ENCODE results near the gene PTPN3. TPM values are rescaled to one million over a fixed set of nuclear protein-coding genes. Genes with fewer than 3 reads are reported as not detected.
A peak's percentile ranks its signal among the peaks of the same experiment; 100 is the strongest.

Gene PTPN3
- total RNA-seq, 2 donors from 2014 or later = 6.9 to 7.9 TPM

DNA sequence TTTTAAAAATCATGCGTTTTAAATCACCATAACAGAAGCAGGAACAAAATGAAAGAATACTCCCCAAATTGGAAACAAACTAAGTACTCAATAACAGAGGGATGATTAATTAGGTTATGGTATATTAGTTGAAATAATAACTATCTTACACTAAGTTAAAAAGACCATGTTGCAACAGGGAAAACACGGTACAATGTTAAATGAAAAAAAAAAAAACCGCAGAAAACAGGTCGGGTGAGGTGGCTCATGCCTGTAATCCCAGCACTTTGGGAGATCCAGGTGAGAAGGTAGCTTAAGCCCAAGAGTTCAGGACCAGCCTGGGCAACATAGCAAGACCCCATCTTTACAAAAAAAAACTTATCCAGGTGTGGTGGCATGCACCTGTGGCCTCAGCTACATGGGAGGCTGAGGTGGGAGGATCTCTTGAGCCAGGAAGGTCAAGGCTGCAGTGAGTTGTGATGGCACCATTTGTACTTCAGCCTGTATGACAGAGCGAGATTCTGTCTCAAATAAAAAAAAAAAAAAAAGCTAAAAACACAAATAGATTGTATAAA lies 2.4 kb upstream of the PTPN3 start:
- H3K27ac ChIP-seq = no peak overlapping the region
- H3K4me3 ChIP-seq = no peak overlapping the region

DNA sequence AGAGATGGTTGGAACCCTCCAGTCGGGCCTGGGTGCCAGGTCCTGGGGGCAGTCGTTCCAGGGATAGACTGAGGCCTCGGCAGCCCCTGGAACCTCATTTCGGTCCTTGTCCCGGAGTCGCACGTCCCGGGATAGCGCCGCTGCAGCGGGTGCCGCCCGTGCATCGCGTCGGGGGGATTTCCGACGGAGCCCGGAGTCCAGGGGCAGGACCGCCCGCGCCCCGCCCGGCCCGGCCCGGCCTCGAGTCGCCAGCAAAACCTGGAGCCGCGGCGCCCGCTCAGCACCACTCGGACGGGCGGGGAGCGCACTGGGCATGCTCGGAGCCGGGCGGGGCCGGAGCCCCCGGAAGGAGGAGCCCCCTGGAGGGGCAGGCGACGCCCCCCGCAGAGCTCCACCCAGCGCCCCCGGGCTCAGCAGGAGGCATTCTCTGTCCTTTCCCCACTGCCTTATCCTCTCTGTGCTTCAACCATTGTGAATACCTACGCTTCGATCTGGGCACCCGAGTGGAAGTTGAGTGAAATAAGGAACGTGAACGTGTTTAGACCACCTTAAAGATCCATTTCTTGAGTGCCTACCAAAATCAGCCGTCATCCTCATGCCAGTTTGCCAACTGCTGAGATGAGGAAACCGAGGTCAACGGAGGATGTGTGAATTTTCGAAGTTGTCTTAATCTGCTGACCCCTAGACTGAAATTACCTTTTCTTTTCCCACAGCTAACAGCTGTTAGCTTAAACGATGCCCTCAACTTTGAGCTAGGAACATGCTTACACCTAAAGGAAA lies 1.7 kb upstream of the PTPN3 start:
- H3K27ac ChIP-seq = no peak overlapping the region
- no peak for DNase-seq (ENCODE audit: low spot score)
- TF ChIP-seq, protein P1, sequence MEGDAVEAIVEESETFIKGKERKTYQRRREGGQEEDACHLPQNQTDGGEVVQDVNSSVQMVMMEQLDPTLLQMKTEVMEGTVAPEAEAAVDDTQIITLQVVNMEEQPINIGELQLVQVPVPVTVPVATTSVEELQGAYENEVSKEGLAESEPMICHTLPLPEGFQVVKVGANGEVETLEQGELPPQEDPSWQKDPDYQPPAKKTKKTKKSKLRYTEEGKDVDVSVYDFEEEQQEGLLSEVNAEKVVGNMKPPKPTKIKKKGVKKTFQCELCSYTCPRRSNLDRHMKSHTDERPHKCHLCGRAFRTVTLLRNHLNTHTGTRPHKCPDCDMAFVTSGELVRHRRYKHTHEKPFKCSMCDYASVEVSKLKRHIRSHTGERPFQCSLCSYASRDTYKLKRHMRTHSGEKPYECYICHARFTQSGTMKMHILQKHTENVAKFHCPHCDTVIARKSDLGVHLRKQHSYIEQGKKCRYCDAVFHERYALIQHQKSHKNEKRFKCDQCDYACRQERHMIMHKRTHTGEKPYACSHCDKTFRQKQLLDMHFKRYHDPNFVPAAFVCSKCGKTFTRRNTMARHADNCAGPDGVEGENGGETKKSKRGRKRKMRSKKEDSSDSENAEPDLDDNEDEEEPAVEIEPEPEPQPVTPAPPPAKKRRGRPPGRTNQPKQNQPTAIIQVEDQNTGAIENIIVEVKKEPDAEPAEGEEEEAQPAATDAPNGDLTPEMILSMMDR (IDR thresholded peaks at IDR 0.05) = no peak
- H3K4me3 ChIP-seq = peak overlapping the region; percentile 36 to 52
- no peaks in the 10 kb centered on the region for H3K27me3 ChIP-seq
- no peaks in the 10 kb centered on the region for H3K36me3 ChIP-seq
- peaks cover 0 to 14% of the 10 kb centered on the region in 2 donors for H3K4me1 ChIP-seq
- H3K9me3 ChIP-seq = no peaks in the 10 kb centered on the region

More for the DNA sequence above, 2.4 kb upstream of the PTPN3 start:
- Histone ChIP-seq H3K27me3 (no peaks in the 10 kb centered on the region), H3K4me1 (peaks cover 0 to 14% of the 10 kb centered on the region in 2 donors), H3K9me3 (no peaks in the 10 kb centered on the region), H3K36me3 (no peaks in the 10 kb centered on the region)
- no peak for DNase-seq (ENCODE audit: low spot score)
- TF ChIP-seq, protein P1 (IDR thresholded peaks at IDR 0.05) = no peak

DNA sequence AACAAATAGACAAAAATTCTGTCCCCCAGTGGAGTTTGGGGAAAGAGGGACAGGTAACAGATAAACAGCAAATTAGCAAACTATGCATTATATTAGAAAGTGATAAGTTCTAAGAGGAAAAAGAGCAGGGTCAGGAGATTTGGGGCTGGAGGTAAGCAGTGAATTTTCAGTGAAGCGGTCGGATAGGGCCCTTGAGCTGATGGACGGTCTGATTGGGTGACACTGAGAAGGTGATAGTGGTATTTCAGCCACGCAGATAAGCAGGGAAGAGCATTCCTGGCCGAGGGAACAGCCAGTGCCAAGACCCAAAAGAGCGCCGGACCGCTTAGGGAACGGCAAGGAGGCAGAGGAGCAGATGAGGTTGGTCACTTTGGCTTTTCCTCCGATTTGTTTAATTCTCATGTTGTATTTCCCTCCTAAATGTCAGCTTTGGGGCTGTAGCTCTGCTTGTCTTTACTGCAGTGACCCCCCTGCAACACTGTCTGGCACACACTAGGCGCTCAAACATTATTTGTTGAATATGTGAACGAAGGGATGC lies 1.1 kb upstream of the PTPN3 start:
- no peak overlapping the region for H3K27ac ChIP-seq
- H3K9me3 ChIP-seq = no peaks in the 10 kb centered on the region
- no peaks in the 10 kb centered on the region for H3K36me3 ChIP-seq
- peak overlapping the region; percentile 36 to 52 for H3K4me3 ChIP-seq
- no peaks in the 10 kb centered on the region for H3K27me3 ChIP-seq
- DNase-seq (ENCODE audit: low spot score) = no peak
- peaks cover 0 to 14% of the 10 kb centered on the region in 2 donors for H3K4me1 ChIP-seq
- TF ChIP-seq, protein P1 (IDR thresholded peaks at IDR 0.05) = no peak

DNA sequence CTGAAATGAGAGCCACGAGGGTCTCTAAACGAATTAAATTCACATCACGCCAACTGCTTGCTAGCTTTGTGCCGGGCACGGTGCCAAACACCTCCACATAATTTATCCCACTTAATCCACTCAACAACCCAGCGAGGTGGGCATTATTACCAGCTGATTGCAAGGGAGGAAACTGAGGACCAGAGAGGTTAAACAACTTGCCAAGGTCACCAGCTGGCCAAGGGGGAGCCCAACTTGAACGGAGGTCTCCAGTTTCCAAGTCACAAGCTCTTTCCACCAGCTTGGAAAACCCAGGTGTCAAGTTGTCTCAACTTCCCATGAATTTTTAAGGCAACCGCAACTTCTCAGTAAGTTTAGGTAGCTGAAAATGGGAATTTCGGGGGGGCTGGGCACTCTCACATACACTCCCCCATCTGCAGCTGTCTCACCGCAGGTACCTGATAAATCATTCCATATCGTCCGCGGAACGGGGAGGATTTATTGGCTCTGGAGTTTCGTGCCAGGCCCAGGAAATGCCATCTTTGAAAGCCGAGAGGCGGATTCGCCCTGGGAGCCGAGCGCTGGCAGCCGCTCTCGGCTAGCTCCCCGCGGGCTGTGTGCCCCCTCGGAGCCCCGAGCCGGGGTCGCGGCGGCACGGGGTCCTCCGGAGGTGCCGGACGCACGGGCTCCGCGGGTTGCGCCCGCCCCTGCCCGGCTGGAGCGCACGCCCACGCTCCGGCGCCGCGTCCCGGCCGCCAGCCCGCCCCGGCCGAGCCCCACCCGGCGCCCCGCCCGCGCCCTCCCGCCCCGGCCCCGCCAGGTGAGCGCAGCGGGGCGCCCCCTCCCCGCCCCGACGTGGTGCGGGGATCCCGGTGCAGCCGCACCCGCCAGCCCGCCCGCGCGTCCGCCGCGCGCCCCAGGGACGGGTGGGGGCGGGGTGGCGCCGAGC lies 617 bp downstream of the PTPN3 start:
- no peaks in the 10 kb centered on the region for H3K9me3 ChIP-seq
- TF ChIP-seq, protein P1 (IDR thresholded peaks at IDR 0.05) = no peak
- H3K36me3 ChIP-seq = no peaks in the 10 kb centered on the region
- H3K4me3 ChIP-seq = peak overlapping the region; percentile 52 to 60
- no peaks in the 10 kb centered on the region for H3K27me3 ChIP-seq
- peaks cover 0 to 14% of the 10 kb centered on the region in 2 donors for H3K4me1 ChIP-seq
- DNase-seq (ENCODE audit: low spot score) = no peak
- H3K27ac ChIP-seq = no peak overlapping the region

DNA sequence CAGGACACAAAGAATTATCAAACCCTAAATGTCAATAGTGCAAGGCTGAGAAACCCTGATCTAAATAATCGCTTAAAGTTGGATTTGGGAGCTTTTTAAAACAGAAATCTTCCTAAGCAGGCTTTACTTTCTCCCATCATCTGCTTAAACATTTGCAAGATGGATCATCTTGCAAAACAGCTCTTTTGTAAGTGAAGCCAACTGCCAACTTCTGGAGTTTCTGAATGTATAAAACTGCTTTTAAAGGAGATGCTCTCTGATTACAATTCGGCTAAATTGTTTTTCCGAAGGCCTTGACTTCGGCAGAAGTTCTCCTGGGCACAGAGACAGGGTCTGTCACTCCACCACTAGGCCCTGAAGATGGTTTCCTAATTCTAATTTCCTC lies 1.3 kb downstream of the PTPN3 start:
- Histone ChIP-seq H3K27me3 (no peaks in the 10 kb centered on the region), H3K27ac (no peak overlapping the region), H3K9me3 (no peaks in the 10 kb centered on the region), H3K36me3 (no peaks in the 10 kb centered on the region), H3K4me1 (peaks cover 0 to 14% of the 10 kb centered on the region in 2 donors), H3K4me3 (no peak overlapping the region)
- TF ChIP-seq, protein P1 (IDR thresholded peaks at IDR 0.05) = no peak
- no peak for DNase-seq (ENCODE audit: low spot score)
